Activated CD4-positive, alpha-beta T cell treated with anti-CD3 and anti-CD28 coated beads, Interleukin-2, amount 50 U/mL, for 24 hours (primary cell): ENCODE results near the gene VDAC2.

Experiments used
- DNase-seq, 2 donors: peaks; one replicate each; pipeline ENCODE4 v3.0.0-alpha.2; 2020; ENCODE audit warnings: low read depth in 1 of 2, low spot score in 1 of 2

Gene VDAC2

DNA sequence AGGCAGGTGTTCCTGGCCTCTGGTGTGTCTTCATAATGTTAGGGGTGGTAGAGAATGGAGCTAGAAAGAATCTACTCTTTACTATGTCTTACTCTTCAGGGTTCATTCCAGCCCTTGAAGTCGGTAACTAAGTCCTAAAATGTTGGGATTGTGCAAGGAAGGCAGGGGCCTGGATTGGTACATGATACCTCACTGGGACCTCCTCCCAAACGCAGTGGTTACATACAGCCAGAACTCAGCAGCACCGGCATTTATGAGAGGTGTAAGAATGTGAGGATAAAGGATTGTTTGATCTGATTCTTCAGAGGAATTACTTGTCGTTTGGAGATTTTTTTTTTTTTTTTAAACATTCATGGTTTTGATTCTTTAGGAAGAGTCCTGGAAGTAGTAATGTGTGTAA lies 18.2 kb downstream of the VDAC2 start:
- no peak for DNase-seq

DNA sequence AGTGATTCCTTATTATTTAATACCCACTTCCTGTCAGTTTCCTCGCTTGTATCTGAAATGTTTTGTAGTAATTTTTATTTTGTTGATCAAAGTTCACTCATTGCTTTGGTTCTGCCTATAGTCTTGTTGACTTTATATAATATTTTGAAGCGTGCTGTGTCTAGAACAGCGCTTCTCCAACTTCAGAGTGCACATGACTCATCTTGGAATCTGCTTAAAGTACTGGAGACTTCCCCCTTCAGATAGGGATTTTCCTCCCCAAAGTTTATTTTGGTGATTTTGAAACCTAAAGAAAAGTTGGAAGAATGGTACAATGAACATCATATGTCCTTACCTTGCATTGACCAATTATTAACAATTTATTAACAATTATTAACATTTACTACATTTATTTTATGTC lies 19.4 kb downstream of the VDAC2 start:
- DNase-seq, result no peak

DNA sequence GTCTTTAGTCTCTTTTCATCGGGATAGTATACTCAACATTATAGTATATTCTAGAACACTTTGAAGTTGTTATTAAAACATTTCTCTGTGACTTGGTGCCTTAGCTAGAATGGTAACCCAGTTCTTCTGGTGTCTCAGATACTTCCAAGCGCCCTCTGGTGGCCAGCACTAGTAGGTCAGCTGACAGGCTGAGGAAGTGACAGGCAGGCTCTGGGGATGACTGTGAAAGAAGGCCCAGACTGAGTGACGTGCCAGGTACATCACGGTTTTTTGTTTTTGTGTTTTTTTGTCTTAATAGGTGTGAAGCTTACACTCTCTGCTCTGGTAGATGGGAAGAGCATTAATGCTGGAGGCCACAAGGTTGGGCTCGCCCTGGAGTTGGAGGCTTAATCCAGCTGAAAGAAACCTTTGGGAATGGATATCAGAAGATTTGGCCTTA lies 20.0 kb downstream of the VDAC2 start:
- DNase-seq, result peak; percentile 79 to 91

GRCh38 chr10:75231672-75232581 lies 21.3 kb downstream of the VDAC2 start:
- DNase-seq, result no peak

DNA sequence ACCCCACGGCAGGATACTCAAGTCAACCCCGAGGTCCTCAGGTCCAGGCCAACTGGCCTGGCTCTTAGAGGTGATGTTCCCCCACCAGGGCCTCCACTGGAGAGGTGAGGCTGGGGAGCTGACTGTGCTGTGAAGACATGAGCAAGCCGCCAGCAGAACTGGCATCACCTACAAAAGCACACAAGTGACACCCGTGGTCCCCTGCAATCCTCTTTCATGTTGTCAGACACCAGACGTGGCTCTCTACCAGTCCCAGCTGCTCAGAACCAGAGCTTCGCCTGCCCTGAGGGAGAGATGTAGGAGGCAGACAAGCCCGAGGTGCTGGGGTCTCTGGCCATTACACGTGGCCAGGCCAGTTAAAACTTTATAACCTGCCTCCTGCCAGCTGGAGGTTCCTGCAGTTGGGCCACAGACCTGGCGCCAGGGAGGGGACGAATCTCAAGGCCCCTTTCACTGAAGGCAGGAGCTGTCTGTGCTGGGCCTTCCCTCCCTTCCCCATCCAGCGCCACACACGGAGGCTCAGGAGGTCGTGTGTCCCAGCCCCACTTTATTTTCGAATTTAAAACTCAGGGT lies 22.9 kb downstream of the VDAC2 start:
- DNase-seq, result no peak

- DNase-seq, result peak; percentile 96
Measured at GRCh38 chr10:75234017-75234682, 23.6 kb downstream of the VDAC2 start.

DNA sequence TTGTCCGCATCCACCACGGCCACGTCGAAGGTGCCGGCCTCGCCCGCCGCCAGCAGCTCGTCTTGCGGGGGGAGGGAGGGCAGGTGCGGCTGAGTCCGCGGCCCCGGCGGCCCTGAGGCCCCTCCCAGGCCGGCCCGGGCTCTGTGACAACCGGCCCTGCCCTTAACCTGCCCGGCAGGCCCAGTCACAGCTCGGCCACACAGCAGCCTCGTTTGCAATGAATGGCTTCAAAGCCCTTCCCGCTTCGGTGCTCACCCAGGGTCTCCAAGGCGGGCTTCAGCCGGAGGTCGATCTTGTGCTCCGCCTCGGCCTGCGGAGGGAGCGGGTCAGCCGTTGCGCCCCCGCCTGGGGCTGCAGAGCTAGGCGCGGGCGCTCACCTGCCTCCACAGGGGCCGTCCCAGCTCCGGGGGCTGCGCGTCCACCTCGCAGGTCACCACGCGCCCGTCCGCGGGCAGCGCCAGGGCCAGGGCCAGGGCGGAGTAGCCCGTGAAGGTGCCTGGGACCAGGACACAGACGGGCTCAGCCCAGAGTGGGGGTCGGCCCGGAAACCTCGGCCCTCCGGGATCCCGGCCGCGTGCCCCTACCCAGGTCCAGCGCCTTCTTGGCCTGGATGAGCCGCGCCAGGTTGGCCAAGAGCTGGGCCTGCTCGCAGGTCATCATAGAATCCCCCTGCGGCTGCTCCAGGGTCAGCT lies 24.2 kb downstream of the VDAC2 start:
- DNase-seq, result peak in 1 of 2 donors; percentile 23

- DNase-seq, result peak; percentile 89 to 92
Measured at GRCh38 chr10:75235375-75236177, 25.0 kb downstream of the VDAC2 start, which contains the start of gene COMTD1. COMTD1 (minus strand) TSS chr10:75235957; CDS start chr10:75235928, 29 bp downstream.

GRCh38 chr10:75236178-75236825 lies 25.7 kb downstream of the VDAC2 start:
- no peak for DNase-seq

- no peak for DNase-seq
Measured at GRCh38 chr10:75238182-75239095, 27.8 kb downstream of the VDAC2 start.

- DNase-seq, result no peak
Measured at GRCh38 chr10:75239096-75239790, 28.6 kb downstream of the VDAC2 start.

DNA sequence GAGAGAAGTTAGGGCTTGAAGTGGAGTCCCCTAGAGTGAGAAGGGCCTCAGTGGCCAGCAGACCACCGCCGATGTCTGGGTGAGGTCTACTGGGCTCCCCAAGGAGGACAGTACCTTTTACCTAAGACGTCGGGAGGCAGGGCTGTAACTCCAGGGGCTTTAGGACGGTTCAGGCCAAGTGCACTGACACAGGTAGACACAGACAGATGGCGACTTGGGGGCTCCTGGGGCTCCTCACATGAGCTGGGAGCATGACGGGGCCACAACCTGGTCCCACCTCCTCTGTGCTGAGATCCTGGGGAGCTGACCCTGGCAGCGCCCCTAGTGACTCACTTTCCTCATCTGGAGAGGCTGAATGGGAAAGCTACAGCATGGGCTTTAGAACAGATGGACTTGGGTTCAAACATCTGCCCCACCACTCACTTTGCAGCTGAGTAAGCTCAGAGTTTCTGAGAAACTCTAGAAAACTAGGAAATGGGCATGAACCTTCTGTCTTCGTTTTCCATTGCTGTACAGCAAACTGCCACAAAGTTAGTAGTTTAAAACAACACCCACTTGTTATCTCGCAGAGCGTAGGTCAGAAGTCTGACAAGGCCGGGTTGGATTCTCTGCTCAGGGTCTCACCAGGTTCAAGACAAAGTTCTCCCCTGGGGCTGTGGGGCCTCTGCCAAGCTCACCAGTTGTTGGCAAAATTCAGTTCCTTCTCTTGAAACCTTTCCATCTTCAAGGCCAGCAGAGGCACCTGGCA lies 29.9 kb downstream of the VDAC2 start:
- no peak for DNase-seq

DNA sequence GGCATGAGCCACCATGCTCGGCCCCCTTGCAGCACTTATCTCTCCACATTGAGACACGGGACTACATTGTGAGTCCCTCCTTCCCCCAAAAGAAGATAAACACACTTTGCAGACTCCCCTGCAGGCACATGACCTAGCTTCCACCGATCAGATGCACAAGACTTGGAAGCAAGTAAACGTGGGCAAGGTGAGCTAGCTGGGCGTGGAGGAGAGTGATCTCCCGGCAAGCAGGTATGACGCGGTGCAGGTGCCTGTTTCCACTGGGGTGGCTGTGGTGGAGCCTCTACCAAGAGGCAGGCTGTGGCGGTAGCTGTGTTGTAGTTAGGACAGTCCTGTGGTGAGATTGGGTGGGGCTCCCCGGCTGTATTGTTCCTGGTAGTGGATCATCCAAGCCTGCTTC lies 32.8 kb downstream of the VDAC2 start:
- DNase-seq, result no peak

- DNase-seq, result no peak
Measured at GRCh38 chr10:75244487-75245353, 34.1 kb downstream of the VDAC2 start.

GRCh38 chr10:75245354-75246250 lies 35.0 kb downstream of the VDAC2 start:
- no peak for DNase-seq

GRCh38 chr10:75246506-75246905 lies 35.9 kb downstream of the VDAC2 start:
- DNase-seq, result no peak
